ENCODE data around the gene CCDC102A. TPM values are rescaled to one million over a fixed set of nuclear protein-coding genes. Genes with fewer than 3 reads are reported as not detected.

CCDC102A gene
- total and polyA plus RNA-seq, 2 of the 13 experiments (the other 11 are each of a cell fraction or from before 2014, with no cell fraction given), result 2.1 to 2.8 TPM

DNA sequence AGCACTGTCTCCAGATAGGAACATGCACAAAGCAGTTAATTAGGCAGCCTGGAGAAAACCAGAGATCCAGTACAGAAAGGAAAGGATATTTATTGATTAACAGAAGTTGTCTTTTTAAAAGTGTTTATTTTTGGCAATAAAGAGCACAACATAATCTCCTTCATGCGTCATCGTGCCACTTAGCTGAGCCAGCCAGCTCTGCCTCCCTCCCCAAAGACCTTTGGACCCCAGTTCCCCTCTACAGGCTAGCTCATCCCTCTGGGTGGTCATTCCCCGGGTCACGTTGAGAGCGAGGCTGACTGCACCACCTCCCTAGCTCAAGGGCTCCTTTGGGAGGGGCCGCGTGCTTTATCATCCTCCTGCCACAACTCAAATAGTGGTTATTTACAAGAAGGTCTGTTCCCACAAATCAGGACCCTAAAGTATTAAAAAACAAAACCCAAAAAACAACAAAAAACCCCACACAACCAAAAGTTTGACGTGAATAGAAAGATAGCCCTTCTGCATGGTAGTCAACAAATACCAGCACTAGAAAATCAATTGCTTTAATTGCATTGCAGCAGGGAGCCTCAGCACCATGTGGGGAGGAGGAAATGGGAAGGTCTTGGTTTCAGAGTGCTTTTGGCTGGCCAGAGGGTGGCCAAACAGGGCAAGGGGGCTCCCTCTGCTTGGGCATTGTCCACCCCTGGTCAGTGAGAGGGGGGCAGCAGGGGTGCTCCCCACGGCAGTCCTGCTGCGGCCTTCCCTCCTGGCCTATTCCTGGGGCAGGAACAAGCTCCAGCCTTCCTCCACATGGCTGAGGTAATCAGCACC, 64.3 kb downstream of the CCDC102A start (continued):
- TF ChIP-seq, protein P1, sequence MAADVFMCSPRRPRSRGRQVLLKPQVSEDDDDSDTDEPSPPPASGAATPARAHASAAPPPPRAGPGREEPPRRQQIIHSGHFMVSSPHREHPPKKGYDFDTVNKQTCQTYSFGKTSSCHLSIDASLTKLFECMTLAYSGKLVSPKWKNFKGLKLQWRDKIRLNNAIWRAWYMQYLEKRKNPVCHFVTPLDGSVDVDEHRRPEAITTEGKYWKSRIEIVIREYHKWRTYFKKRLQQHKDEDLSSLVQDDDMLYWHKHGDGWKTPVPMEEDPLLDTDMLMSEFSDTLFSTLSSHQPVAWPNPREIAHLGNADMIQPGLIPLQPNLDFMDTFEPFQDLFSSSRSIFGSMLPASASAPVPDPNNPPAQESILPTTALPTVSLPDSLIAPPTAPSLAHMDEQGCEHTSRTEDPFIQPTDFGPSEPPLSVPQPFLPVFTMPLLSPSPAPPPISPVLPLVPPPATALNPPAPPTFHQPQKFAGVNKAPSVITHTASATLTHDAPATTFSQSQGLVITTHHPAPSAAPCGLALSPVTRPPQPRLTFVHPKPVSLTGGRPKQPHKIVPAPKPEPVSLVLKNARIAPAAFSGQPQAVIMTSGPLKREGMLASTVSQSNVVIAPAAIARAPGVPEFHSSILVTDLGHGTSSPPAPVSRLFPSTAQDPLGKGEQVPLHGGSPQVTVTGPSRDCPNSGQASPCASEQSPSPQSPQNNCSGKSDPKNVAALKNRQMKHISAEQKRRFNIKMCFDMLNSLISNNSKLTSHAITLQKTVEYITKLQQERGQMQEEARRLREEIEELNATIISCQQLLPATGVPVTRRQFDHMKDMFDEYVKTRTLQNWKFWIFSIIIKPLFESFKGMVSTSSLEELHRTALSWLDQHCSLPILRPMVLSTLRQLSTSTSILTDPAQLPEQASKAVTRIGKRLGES (CRISPR knock-in tag; IDR thresholded peaks at IDR 0.05; ENCODE audit: borderline replicate concordance), result no peak
- no peak for TF ChIP-seq FLYWCH1 (CRISPR knock-in tag; IDR thresholded peaks at IDR 0.05)
- TF ChIP-seq ZNF558 (CRISPR knock-in tag; IDR thresholded peaks at IDR 0.05; ENCODE audit: borderline replicate concordance), result no peak
- TF ChIP-seq NAIF1 (CRISPR knock-in tag; IDR thresholded peaks at IDR 0.05; ENCODE audit: borderline replicate concordance), result no peak; the same call in 1 of the 2 replicates
- TF ChIP-seq ZNF224 (CRISPR knock-in tag; IDR thresholded peaks at IDR 0.05), result no peak
- no peak for TF ChIP-seq ZNF543 (CRISPR knock-in tag; IDR thresholded peaks at IDR 0.05)
- TF ChIP-seq ZBED4 (CRISPR knock-in tag; IDR thresholded peaks at IDR 0.05; ENCODE audit: borderline replicate concordance), result 0 out of 2 replicates have a peak, but pooled peaks have one; percentile 11
- TF ChIP-seq, protein P2, sequence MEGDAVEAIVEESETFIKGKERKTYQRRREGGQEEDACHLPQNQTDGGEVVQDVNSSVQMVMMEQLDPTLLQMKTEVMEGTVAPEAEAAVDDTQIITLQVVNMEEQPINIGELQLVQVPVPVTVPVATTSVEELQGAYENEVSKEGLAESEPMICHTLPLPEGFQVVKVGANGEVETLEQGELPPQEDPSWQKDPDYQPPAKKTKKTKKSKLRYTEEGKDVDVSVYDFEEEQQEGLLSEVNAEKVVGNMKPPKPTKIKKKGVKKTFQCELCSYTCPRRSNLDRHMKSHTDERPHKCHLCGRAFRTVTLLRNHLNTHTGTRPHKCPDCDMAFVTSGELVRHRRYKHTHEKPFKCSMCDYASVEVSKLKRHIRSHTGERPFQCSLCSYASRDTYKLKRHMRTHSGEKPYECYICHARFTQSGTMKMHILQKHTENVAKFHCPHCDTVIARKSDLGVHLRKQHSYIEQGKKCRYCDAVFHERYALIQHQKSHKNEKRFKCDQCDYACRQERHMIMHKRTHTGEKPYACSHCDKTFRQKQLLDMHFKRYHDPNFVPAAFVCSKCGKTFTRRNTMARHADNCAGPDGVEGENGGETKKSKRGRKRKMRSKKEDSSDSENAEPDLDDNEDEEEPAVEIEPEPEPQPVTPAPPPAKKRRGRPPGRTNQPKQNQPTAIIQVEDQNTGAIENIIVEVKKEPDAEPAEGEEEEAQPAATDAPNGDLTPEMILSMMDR (CRISPR knock-in tag; IDR thresholded peaks at IDR 0.05), result peak; percentile 34
- 0 out of 2 replicates have a peak, but pooled peaks have one; percentile 2 for TF ChIP-seq ZNF563 (CRISPR knock-in tag; IDR thresholded peaks at IDR 0.05)
- no peak for TF ChIP-seq SRSF4 (IDR thresholded peaks at IDR 0.05; ENCODE audit: low read depth, low read length, poor library complexity, severe bottlenecking)
- no peak for TF ChIP-seq MTA3 (CRISPR knock-in tag; IDR thresholded peaks at IDR 0.05)
- TF ChIP-seq ZNF552 (CRISPR knock-in tag; IDR thresholded peaks at IDR 0.05; ENCODE audit: borderline replicate concordance), result no peak
- peak; percentile 90 for TF ChIP-seq ZNF205 (CRISPR knock-in tag; IDR thresholded peaks at IDR 0.05)
- TF ChIP-seq ZNF20 (CRISPR knock-in tag; IDR thresholded peaks at IDR 0.05), result no peak
- TF ChIP-seq, protein P3, sequence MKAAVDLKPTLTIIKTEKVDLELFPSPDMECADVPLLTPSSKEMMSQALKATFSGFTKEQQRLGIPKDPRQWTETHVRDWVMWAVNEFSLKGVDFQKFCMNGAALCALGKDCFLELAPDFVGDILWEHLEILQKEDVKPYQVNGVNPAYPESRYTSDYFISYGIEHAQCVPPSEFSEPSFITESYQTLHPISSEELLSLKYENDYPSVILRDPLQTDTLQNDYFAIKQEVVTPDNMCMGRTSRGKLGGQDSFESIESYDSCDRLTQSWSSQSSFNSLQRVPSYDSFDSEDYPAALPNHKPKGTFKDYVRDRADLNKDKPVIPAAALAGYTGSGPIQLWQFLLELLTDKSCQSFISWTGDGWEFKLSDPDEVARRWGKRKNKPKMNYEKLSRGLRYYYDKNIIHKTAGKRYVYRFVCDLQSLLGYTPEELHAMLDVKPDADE (CRISPR knock-in tag; IDR thresholded peaks at IDR 0.05), result no peak
- no peak for TF ChIP-seq FIP1L1 (IDR thresholded peaks at IDR 0.05; ENCODE audit: borderline replicate concordance, insufficient read depth, low read depth, low read length)
- TF ChIP-seq NONO (IDR thresholded peaks at IDR 0.05), result no peak
- TF ChIP-seq NONO (CRISPR knock-in tag; conservative IDR thresholded peaks at IDR 0.05), result no peak; the same call in 1 of the 2 replicates
- no peak for TF ChIP-seq YY1 (IDR thresholded peaks at IDR 0.05; ENCODE audit: insufficient read depth, insufficient replicate concordance, low read depth, low read length)

Data from HepG2 (cell line).